Measurements from ENCODE around the gene LLGL2.

DNA sequence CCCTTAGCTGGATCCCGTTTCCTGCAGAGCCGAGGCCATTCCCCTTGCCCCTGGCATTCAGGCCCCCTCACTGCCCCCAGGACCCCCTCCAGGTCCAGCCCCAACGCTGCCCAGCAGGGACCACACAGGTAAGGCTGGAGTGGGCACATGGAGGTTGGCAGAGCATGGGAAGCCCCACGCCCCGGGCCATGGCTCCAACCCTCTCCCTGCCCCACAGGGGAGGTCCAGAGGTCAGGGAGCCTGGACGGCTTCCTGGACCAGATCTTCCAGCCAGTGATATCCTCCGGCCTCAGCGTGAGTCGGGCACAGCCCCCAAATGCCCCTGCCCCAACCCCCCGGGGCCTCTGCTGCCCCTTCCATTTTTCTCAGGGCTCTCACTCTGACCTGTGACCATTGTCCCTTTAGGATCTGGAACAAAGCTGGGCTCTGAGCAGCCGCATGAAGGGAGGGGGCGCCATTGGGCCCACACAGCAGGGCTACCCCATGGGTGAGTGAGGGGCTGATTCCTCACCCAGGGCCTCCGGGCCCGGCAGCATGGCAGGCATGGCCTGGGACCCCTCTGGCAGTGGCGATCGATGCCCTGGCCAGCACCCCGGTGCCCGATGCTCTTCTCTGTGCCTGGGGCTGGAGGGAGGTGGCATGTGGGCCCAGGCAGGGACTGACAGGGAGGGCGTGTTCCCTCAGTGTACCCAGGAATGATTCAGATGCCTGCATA is 89.2 kb downstream of the LLGL2 start:
- TF ChIP-seq, protein P1, sequence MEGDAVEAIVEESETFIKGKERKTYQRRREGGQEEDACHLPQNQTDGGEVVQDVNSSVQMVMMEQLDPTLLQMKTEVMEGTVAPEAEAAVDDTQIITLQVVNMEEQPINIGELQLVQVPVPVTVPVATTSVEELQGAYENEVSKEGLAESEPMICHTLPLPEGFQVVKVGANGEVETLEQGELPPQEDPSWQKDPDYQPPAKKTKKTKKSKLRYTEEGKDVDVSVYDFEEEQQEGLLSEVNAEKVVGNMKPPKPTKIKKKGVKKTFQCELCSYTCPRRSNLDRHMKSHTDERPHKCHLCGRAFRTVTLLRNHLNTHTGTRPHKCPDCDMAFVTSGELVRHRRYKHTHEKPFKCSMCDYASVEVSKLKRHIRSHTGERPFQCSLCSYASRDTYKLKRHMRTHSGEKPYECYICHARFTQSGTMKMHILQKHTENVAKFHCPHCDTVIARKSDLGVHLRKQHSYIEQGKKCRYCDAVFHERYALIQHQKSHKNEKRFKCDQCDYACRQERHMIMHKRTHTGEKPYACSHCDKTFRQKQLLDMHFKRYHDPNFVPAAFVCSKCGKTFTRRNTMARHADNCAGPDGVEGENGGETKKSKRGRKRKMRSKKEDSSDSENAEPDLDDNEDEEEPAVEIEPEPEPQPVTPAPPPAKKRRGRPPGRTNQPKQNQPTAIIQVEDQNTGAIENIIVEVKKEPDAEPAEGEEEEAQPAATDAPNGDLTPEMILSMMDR (IDR thresholded peaks at IDR 0.05) = no peak
- no peak for TF ChIP-seq POLR2A (IDR thresholded peaks at IDR 0.05)
